ENCODE data around the gene EFCAB8. TPM values are rescaled to one million over a fixed set of nuclear protein-coding genes. Genes with fewer than 3 reads are reported as not detected.

EFCAB8 gene
- total RNA-seq, 1 donor from 2014 or later: not detected

GRCh38 chr20:32984631-32985354 lies 126.1 kb downstream of the EFCAB8 start:
- Histone ChIP-seq H3K27me3 (no peaks in the 10 kb centered on the region), H3K9me3 (no peaks in the 10 kb centered on the region), H3K4me1 (no peaks in the 10 kb centered on the region), H3K4me3 (no peak overlapping the region), H3K27ac (no peak overlapping the region), H3K36me3 (no peaks in the 10 kb centered on the region)
- no peak for DNase-seq (ENCODE audit: low spot score in 2 of 2)
- intact Hi-C loops (cut with DNase I): no loop called here
- TF ChIP-seq CTCF (IDR thresholded peaks at IDR 0.05): no peak

GRCh38 chr20:32985596-32985995 lies 126.9 kb downstream of the EFCAB8 start:
- DNase-seq (ENCODE audit: low spot score in 2 of 2): no peak
- Histone ChIP-seq H3K27ac (no peak overlapping the region), H3K4me1 (no peaks in the 10 kb centered on the region), H3K27me3 (no peaks in the 10 kb centered on the region), H3K9me3 (no peaks in the 10 kb centered on the region), H3K4me3 (no peak overlapping the region), H3K36me3 (no peaks in the 10 kb centered on the region)
- TF ChIP-seq CTCF (IDR thresholded peaks at IDR 0.05): no peak
- intact Hi-C loops (cut with DNase I): no loop called here

- H3K4me1 ChIP-seq: no peaks in the 10 kb centered on the region
- intact Hi-C loops (cut with DNase I): no loop called here
- H3K9me3 ChIP-seq: no peaks in the 10 kb centered on the region
- H3K27ac ChIP-seq: no peak overlapping the region
- no peak overlapping the region for H3K4me3 ChIP-seq
- no peaks in the 10 kb centered on the region for H3K27me3 ChIP-seq
- no peak for DNase-seq (ENCODE audit: low spot score in 2 of 2)
- no peak for TF ChIP-seq CTCF (IDR thresholded peaks at IDR 0.05)
- H3K36me3 ChIP-seq: no peaks in the 10 kb centered on the region
Observed at GRCh38 chr20:32986331-32986966, 127.7 kb downstream of the EFCAB8 start.

GRCh38 chr20:32987044-32987825 lies 128.5 kb downstream of the EFCAB8 start:
- H3K36me3 ChIP-seq: no peaks in the 10 kb centered on the region
- no peaks in the 10 kb centered on the region for H3K9me3 ChIP-seq
- no peaks in the 10 kb centered on the region for H3K4me1 ChIP-seq
- no peak overlapping the region for H3K4me3 ChIP-seq
- no peaks in the 10 kb centered on the region for H3K27me3 ChIP-seq
- no peak overlapping the region for H3K27ac ChIP-seq
- intact Hi-C loops (cut with DNase I): no loop called here
- no peak for TF ChIP-seq CTCF (IDR thresholded peaks at IDR 0.05)
- no peak for DNase-seq (ENCODE audit: low spot score in 2 of 2)

- Histone ChIP-seq H3K4me3 (no peak overlapping the region), H3K27me3 (no peaks in the 10 kb centered on the region), H3K9me3 (no peaks in the 10 kb centered on the region), H3K36me3 (no peaks in the 10 kb centered on the region), H3K27ac (no peak overlapping the region), H3K4me1 (no peaks in the 10 kb centered on the region)
- no peak for TF ChIP-seq CTCF (IDR thresholded peaks at IDR 0.05)
- no peak for DNase-seq (ENCODE audit: low spot score in 2 of 2)
- intact Hi-C loops (cut with DNase I): no loop called here
Observed at GRCh38 chr20:32988008-32988407, 129.3 kb downstream of the EFCAB8 start.
